Nephron (organoid): ENCODE results near the gene VPREB3.

Source experiments
- H3K27ac Mint-ChIP-seq, 3 experiments: 2 replicates each; pipeline ENCODE4 v1.8.0; 2020; ENCODE audit warnings: mixed read lengths in 3 of 3, mild to moderate bottlenecking in 2 of 3, moderate library complexity in 1 of 3
- H3K27me3 Mint-ChIP-seq: 2 replicates; pipeline ENCODE4 v1.8.0; 2021; ENCODE audit warnings: low read depth, mild to moderate bottlenecking, moderate library complexity, mixed read lengths
- H3K36me3 Mint-ChIP-seq: 2 replicates; pipeline ENCODE4 v1.8.0; 2020; ENCODE audit warnings: low read depth, mixed read lengths
- H3K4me1 Mint-ChIP-seq: 2 replicates; pipeline ENCODE4 v1.8.0; 2020; ENCODE audit warnings: mixed read lengths
- H3K4me3 Mint-ChIP-seq, 3 experiments: 2 replicates each; pipeline ENCODE4 v1.8.0; 2020; ENCODE audit warnings: mild to moderate bottlenecking in 3 of 3, mixed read lengths in 3 of 3, moderate library complexity in 2 of 3
- H3K9me3 Mint-ChIP-seq: 2 replicates; pipeline ENCODE4 v1.8.0; 2020; ENCODE audit warnings: mixed read lengths
- CTCF ChIP-seq, 3 experiments: fragments of 200-600 bp; sonication (generic); IDR thresholded peaks; one replicate each; pipeline ENCODE4 v1.5.0; 2021; ENCODE audit warnings: antibody characterized with exemption in 3 of 3; ENCODE audit not compliant: unreplicated experiment in 3 of 3

VPREB3 gene

GRCh38 chr22:23784215-23784732 is 30.0 kb upstream of the VPREB3 start:
- no peaks in the 10 kb centered on the region for H3K27me3 Mint-ChIP-seq
- peak overlapping the region; percentile 76 to 91 (median 89) for H3K27ac Mint-ChIP-seq
- TF ChIP-seq CTCF (IDR thresholded peaks at IDR 0.05; ENCODE audit: unreplicated experiment in 3 of 3) = no peak
- peaks cover 32% of the 10 kb centered on the region for H3K4me1 Mint-ChIP-seq
- H3K36me3 Mint-ChIP-seq = peaks cover 3% of the 10 kb centered on the region
- peak overlapping the region in 2 of 3 experiments; percentile 16 to 57 for H3K4me3 Mint-ChIP-seq
- no peaks in the 10 kb centered on the region for H3K9me3 Mint-ChIP-seq

GRCh38 chr22:23783265-23784150 is 29.3 kb upstream of the VPREB3 start:
- peak overlapping the region; percentile 76 to 91 (median 89) for H3K27ac Mint-ChIP-seq
- H3K4me3 Mint-ChIP-seq = no peak overlapping the region
- H3K9me3 Mint-ChIP-seq = no peaks in the 10 kb centered on the region
- no peak for TF ChIP-seq CTCF (IDR thresholded peaks at IDR 0.05; ENCODE audit: unreplicated experiment in 3 of 3)
- H3K27me3 Mint-ChIP-seq = no peaks in the 10 kb centered on the region
- H3K36me3 Mint-ChIP-seq = peaks cover 3% of the 10 kb centered on the region
- peaks cover 29% of the 10 kb centered on the region for H3K4me1 Mint-ChIP-seq

- no peak for TF ChIP-seq CTCF (IDR thresholded peaks at IDR 0.05; ENCODE audit: unreplicated experiment in 3 of 3)
- H3K27me3 Mint-ChIP-seq = no peaks in the 10 kb centered on the region
- H3K9me3 Mint-ChIP-seq = no peaks in the 10 kb centered on the region
These were observed 28.5 kb upstream of the VPREB3 start for GRCh38 chr22:23782703-23783102.

GRCh38 chr22:23782252-23782651 is 28.0 kb upstream of the VPREB3 start:
- no peak overlapping the region for H3K27ac Mint-ChIP-seq
- no peaks in the 10 kb centered on the region for H3K27me3 Mint-ChIP-seq

More at GRCh38 chr22:23782703-23783102, 28.5 kb upstream of the VPREB3 start:
- H3K36me3 Mint-ChIP-seq = peaks cover 3% of the 10 kb centered on the region
- H3K27ac Mint-ChIP-seq = no peak overlapping the region
- no peak overlapping the region for H3K4me3 Mint-ChIP-seq
- peaks cover 24% of the 10 kb centered on the region for H3K4me1 Mint-ChIP-seq

GRCh38 chr22:23781511-23782183 is 27.4 kb upstream of the VPREB3 start:
- Mint-ChIP-seq H3K27me3 (no peaks in the 10 kb centered on the region), H3K4me1 (peaks cover 18% of the 10 kb centered on the region), H3K9me3 (no peaks in the 10 kb centered on the region), H3K36me3 (peaks cover 3% of the 10 kb centered on the region), H3K27ac (peak overlapping the region in 1 of 3 experiments; percentile 51), H3K4me3 (peak overlapping the region in 1 of 3 experiments; percentile 28)
- TF ChIP-seq CTCF (IDR thresholded peaks at IDR 0.05; ENCODE audit: unreplicated experiment in 3 of 3) = no peak

More at GRCh38 chr22:23782252-23782651, 28.0 kb upstream of the VPREB3 start:
- TF ChIP-seq CTCF (IDR thresholded peaks at IDR 0.05; ENCODE audit: unreplicated experiment in 3 of 3) = no peak
- Mint-ChIP-seq H3K36me3 (peaks cover 3% of the 10 kb centered on the region), H3K9me3 (no peaks in the 10 kb centered on the region), H3K4me3 (no peak overlapping the region), H3K4me1 (peaks cover 20% of the 10 kb centered on the region)
